GM13977 (cell line): ENCODE data around the gene ULK1.

Experiments used
- DNase-seq: peaks from one replicate; pipeline ENCODE4 v3.0.0; 2012; ENCODE audit warnings: low spot score
- CTCF ChIP-seq: IDR thresholded peaks from 2 replicates; pipeline ENCODE4 v1.5.1; 2012; ENCODE audit warnings: mild to moderate bottlenecking, control low read depth; ENCODE audit not compliant: insufficient read depth; ENCODE audit errors: extremely low read depth, missing control alignments
- in situ Hi-C: fragments of 300-500 bp; cut with MboI; formaldehyde crosslinking; loops from one replicate; pipeline ENCODE4 v1.12.0; 2022; ENCODE audit warnings: low sequenced_read_pairs, low pct_unique_long_range_greater_than_20kb, mixed read lengths, inconsistent platforms; ENCODE audit not compliant: unreplicated experiment

ULK1 gene

GRCh38 chr12:131923260-131923659, 28.8 kb downstream of the ULK1 start:
- peak; percentile 85 for DNase-seq
- no peak for TF ChIP-seq CTCF
- in situ Hi-C loops, result no loop called here

GRCh38 chr12:131927110-131928079, 33.0 kb downstream of the ULK1 start:
- DNase-seq, result peak; percentile 10
- in situ Hi-C loops, result no loop called here
- no peak for TF ChIP-seq CTCF

GRCh38 chr12:131928080-131928710, 33.8 kb downstream of the ULK1 start:
- DNase-seq, result no peak
- TF ChIP-seq CTCF, result no peak
- in situ Hi-C loops, result no loop called here

- no peak for TF ChIP-seq CTCF
- in situ Hi-C loops, result no loop called here
- peak; percentile 99 for DNase-seq
These were observed 34.5 kb downstream of the ULK1 start, which contains the start of gene PUS1 for GRCh38 chr12:131928711-131929580. TSS of gene PUS1 (plus strand) at chr12:131929276. CDS start at chr12:131929723, 447 bp downstream.

GRCh38 chr12:131929581-131930456, 35.4 kb downstream of the ULK1 start:
- peak; percentile 61 for DNase-seq
- in situ Hi-C loops, result no loop called here
- TF ChIP-seq CTCF, result no peak
